ENCODE data around the gene AMN1. TPM values are rescaled to one million over a fixed set of nuclear protein-coding genes. Genes with fewer than 3 reads are reported as not detected.
A peak's percentile ranks its signal among the peaks of the same experiment; 100 is the strongest.

Gene AMN1
- total and polyA plus RNA-seq, 2 of the 13 experiments (the other 11 are each of a cell fraction or from before 2014, with no cell fraction given) = 7.5 to 26.5 TPM

DNA sequence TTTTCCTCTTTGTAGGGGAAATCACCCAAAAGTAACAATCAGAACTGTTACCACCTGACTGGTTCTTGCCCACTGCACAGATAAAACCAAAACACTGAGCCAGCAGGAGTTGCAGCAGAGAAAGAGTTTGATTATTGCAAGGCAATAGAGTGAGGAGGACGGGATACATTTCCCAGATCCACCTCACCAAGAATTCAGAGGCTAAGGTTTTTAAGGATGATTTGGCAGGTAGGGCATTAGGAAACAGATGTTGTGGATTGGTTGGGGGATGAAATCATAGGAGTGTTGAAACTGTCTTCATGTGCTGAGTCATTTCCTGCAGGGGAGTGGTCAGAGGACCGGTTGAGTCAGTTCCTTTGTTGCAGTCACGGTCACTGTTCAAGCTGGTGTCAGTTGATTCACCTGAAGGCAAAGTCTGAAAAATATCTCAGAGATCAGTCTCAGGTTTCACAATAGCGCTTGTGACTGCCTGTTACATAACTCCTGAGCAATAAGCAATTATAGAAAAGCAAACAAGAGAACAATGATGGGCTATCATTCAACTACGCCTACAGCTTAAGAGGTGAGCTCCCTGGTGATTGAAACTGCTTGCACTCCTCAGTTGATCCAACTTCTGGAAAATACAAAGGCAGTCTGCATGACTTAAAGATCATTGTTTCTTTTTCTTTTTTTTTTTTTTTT, 20.3 kb upstream of the AMN1 start (continued):
- TF ChIP-seq, protein P1, sequence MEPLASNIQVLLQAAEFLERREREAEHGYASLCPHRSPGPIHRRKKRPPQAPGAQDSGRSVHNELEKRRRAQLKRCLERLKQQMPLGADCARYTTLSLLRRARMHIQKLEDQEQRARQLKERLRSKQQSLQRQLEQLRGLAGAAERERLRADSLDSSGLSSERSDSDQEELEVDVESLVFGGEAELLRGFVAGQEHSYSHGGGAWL (CRISPR knock-in tag; IDR thresholded peaks at IDR 0.05) = no peak
- TF ChIP-seq, protein P2, sequence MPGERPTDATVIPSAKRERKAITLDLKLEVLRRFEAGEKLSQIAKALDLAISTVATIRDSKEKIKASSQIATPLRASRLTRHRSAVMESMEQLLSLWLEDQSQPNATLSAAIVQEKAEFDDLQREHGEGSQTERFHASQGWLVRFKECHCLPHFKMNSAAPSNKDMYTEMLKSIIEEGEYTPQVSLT (CRISPR knock-in tag; IDR thresholded peaks at IDR 0.05; ENCODE audit: borderline replicate concordance, low read depth) = no peak
- TF ChIP-seq KLF12 (CRISPR knock-in tag; IDR thresholded peaks at IDR 0.05; ENCODE audit: borderline replicate concordance) = no peak
- peak; percentile 98 for TF ChIP-seq EP300 (IDR thresholded peaks at IDR 0.05; ENCODE audit: low read depth in 2 of 2, low read length in 2 of 2)
- TF ChIP-seq EP300 (CRISPR knock-in tag; IDR thresholded peaks at IDR 0.05; ENCODE audit: borderline replicate concordance) = peak; percentile 97
- TF ChIP-seq, protein P3, sequence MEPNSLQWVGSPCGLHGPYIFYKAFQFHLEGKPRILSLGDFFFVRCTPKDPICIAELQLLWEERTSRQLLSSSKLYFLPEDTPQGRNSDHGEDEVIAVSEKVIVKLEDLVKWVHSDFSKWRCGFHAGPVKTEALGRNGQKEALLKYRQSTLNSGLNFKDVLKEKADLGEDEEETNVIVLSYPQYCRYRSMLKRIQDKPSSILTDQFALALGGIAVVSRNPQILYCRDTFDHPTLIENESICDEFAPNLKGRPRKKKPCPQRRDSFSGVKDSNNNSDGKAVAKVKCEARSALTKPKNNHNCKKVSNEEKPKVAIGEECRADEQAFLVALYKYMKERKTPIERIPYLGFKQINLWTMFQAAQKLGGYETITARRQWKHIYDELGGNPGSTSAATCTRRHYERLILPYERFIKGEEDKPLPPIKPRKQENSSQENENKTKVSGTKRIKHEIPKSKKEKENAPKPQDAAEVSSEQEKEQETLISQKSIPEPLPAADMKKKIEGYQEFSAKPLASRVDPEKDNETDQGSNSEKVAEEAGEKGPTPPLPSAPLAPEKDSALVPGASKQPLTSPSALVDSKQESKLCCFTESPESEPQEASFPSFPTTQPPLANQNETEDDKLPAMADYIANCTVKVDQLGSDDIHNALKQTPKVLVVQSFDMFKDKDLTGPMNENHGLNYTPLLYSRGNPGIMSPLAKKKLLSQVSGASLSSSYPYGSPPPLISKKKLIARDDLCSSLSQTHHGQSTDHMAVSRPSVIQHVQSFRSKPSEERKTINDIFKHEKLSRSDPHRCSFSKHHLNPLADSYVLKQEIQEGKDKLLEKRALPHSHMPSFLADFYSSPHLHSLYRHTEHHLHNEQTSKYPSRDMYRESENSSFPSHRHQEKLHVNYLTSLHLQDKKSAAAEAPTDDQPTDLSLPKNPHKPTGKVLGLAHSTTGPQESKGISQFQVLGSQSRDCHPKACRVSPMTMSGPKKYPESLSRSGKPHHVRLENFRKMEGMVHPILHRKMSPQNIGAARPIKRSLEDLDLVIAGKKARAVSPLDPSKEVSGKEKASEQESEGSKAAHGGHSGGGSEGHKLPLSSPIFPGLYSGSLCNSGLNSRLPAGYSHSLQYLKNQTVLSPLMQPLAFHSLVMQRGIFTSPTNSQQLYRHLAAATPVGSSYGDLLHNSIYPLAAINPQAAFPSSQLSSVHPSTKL (CRISPR knock-in tag; IDR thresholded peaks at IDR 0.05) = peak; percentile 99
- TF ChIP-seq ZFYVE20 (CRISPR knock-in tag; IDR thresholded peaks at IDR 0.05; ENCODE audit: borderline replicate concordance, low read depth) = no peak
- TF ChIP-seq, protein P4, sequence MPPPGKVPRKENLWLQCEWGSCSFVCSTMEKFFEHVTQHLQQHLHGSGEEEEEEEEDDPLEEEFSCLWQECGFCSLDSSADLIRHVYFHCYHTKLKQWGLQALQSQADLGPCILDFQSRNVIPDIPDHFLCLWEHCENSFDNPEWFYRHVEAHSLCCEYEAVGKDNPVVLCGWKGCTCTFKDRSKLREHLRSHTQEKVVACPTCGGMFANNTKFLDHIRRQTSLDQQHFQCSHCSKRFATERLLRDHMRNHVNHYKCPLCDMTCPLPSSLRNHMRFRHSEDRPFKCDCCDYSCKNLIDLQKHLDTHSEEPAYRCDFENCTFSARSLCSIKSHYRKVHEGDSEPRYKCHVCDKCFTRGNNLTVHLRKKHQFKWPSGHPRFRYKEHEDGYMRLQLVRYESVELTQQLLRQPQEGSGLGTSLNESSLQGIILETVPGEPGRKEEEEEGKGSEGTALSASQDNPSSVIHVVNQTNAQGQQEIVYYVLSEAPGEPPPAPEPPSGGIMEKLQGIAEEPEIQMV (CRISPR knock-in tag; IDR thresholded peaks at IDR 0.05; ENCODE audit: low read depth) = no peak; the same call in 1 of the 2 replicates
- TF ChIP-seq PAX8 (CRISPR knock-in tag; IDR thresholded peaks at IDR 0.05; ENCODE audit: borderline replicate concordance) = no peak
- no peak for TF ChIP-seq ZNF780A (CRISPR knock-in tag; IDR thresholded peaks at IDR 0.05)
- TF ChIP-seq, protein P5, sequence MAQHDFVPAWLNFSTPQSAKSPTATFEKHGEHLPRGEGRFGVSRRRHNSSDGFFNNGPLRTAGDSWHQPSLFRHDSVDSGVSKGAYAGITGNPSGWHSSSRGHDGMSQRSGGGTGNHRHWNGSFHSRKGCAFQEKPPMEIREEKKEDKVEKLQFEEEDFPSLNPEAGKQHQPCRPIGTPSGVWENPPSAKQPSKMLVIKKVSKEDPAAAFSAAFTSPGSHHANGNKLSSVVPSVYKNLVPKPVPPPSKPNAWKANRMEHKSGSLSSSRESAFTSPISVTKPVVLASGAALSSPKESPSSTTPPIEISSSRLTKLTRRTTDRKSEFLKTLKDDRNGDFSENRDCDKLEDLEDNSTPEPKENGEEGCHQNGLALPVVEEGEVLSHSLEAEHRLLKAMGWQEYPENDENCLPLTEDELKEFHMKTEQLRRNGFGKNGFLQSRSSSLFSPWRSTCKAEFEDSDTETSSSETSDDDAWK (CRISPR knock-in tag; IDR thresholded peaks at IDR 0.05) = no peak
- TF ChIP-seq, protein P6, sequence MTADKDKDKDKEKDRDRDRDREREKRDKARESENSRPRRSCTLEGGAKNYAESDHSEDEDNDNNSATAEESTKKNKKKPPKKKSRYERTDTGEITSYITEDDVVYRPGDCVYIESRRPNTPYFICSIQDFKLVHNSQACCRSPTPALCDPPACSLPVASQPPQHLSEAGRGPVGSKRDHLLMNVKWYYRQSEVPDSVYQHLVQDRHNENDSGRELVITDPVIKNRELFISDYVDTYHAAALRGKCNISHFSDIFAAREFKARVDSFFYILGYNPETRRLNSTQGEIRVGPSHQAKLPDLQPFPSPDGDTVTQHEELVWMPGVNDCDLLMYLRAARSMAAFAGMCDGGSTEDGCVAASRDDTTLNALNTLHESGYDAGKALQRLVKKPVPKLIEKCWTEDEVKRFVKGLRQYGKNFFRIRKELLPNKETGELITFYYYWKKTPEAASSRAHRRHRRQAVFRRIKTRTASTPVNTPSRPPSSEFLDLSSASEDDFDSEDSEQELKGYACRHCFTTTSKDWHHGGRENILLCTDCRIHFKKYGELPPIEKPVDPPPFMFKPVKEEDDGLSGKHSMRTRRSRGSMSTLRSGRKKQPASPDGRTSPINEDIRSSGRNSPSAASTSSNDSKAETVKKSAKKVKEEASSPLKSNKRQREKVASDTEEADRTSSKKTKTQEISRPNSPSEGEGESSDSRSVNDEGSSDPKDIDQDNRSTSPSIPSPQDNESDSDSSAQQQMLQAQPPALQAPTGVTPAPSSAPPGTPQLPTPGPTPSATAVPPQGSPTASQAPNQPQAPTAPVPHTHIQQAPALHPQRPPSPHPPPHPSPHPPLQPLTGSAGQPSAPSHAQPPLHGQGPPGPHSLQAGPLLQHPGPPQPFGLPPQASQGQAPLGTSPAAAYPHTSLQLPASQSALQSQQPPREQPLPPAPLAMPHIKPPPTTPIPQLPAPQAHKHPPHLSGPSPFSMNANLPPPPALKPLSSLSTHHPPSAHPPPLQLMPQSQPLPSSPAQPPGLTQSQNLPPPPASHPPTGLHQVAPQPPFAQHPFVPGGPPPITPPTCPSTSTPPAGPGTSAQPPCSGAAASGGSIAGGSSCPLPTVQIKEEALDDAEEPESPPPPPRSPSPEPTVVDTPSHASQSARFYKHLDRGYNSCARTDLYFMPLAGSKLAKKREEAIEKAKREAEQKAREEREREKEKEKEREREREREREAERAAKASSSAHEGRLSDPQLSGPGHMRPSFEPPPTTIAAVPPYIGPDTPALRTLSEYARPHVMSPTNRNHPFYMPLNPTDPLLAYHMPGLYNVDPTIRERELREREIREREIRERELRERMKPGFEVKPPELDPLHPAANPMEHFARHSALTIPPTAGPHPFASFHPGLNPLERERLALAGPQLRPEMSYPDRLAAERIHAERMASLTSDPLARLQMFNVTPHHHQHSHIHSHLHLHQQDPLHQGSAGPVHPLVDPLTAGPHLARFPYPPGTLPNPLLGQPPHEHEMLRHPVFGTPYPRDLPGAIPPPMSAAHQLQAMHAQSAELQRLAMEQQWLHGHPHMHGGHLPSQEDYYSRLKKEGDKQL (CRISPR knock-in tag; IDR thresholded peaks at IDR 0.05; ENCODE audit: low read depth) = peak; percentile 95

Measured in HepG2 (cell line).